IPS-18c (cell line): Measurements from ENCODE around the gene DAPK3.
"Not testable (repeated sequence)": the region's sequence is repeated elsewhere in the genome, so short reads cannot be mapped to it uniquely, and the experiment has no call there.

ENCODE experiments used
- H3K4me3 ChIP-seq: 2 replicates; pipeline ENCODE4 v1.7.0; 2013; ENCODE audit warnings: low read depth, mild to moderate bottlenecking, low read length, moderate library complexity; ENCODE audit not compliant: insufficient read depth
- H3K9me3 ChIP-seq: one replicate; pipeline ENCODE4 v1.6.1; 2013; ENCODE audit warnings: mild to moderate bottlenecking, low read length, moderate library complexity; ENCODE audit not compliant: control insufficient read depth, insufficient read depth

DAPK3 gene

GRCh38 chr19:4007836-4008539 is 37.1 kb upstream of the DAPK3 start:
- H3K9me3 ChIP-seq = no peaks in the 10 kb centered on the region
- H3K4me3 ChIP-seq = peak overlapping the region; percentile 78

GRCh38 chr19:4007021-4007835 is 36.3 kb upstream of the DAPK3 start, which contains the start of gene PIAS4:
TSS of gene PIAS4 (plus strand) at chr19:4007736. CDS start at chr19:4007761, 25 bp downstream.
- peak within 1 kb of the TSS; percentile 80 for H3K4me3 ChIP-seq
- H3K9me3 ChIP-seq = no peaks in the 10 kb centered on the region

GRCh38 chr19:4005436-4005835 is 34.5 kb upstream of the DAPK3 start:
- not testable (repeated sequence) for H3K4me3 ChIP-seq, H3K9me3 ChIP-seq

GRCh38 chr19:4000798-4001197 is 29.9 kb upstream of the DAPK3 start:
- H3K9me3 ChIP-seq, H3K4me3 ChIP-seq: not testable (repeated sequence)

GRCh38 chr19:3998667-3999412 is 27.9 kb upstream of the DAPK3 start:
- not testable (repeated sequence) for H3K4me3 ChIP-seq

GRCh38 chr19:3995607-3996006 is 24.7 kb upstream of the DAPK3 start:
- Histone ChIP-seq H3K4me3 (no peak overlapping the region), H3K9me3 (no peaks in the 10 kb centered on the region)

More at GRCh38 chr19:3998667-3999412, 27.9 kb upstream of the DAPK3 start:
- H3K9me3 ChIP-seq = not testable (repeated sequence)

GRCh38 chr19:3990815-3991117 is 19.9 kb upstream of the DAPK3 start:
- Histone ChIP-seq H3K9me3 (no peaks in the 10 kb centered on the region), H3K4me3 (no peak overlapping the region)

- Histone ChIP-seq H3K9me3 (no peaks in the 10 kb centered on the region), H3K4me3 (peak overlapping the region; percentile 92; the same call in 1 of the 2 replicates)
These were observed 16.9 kb upstream of the DAPK3 start for GRCh38 chr19:3987619-3988371.

GRCh38 chr19:3986260-3987041 is 15.6 kb upstream of the DAPK3 start:
- no peaks in the 10 kb centered on the region for H3K9me3 ChIP-seq
- H3K4me3 ChIP-seq = peak overlapping the region; percentile 92; the same call in 1 of the 2 replicates

- no peaks in the 10 kb centered on the region for H3K9me3 ChIP-seq
- H3K4me3 ChIP-seq = peak overlapping the region; percentile 92
These were observed 14.9 kb upstream of the DAPK3 start for GRCh38 chr19:3985643-3986259.

- Histone ChIP-seq H3K9me3 (no peaks in the 10 kb centered on the region), H3K4me3 (peak within 1 kb of the TSS; percentile 92)
These were observed 14.2 kb upstream of the DAPK3 start, which contains the start of gene EEF2 for GRCh38 chr19:3984908-3985642. TSS of gene EEF2 (minus strand) at chr19:3985463. CDS start at chr19:3985380, 83 bp downstream.

GRCh38 chr19:3984584-3984907 is 13.6 kb upstream of the DAPK3 start:
- peak overlapping the region; percentile 92 for H3K4me3 ChIP-seq

GRCh38 chr19:3983936-3984583 is 13.2 kb upstream of the DAPK3 start:
- no peaks in the 10 kb centered on the region for H3K9me3 ChIP-seq
- H3K4me3 ChIP-seq = peak overlapping the region; percentile 92

More at GRCh38 chr19:3984584-3984907, 13.6 kb upstream of the DAPK3 start:
- no peaks in the 10 kb centered on the region for H3K9me3 ChIP-seq

GRCh38 chr19:3983542-3983914 is 12.6 kb upstream of the DAPK3 start:
- Histone ChIP-seq H3K4me3 (peak overlapping the region; percentile 92), H3K9me3 (no peaks in the 10 kb centered on the region)
